DMS 273 treated with DMSO at 0.1 percent for 48 hours (cell line): ENCODE measurements around the gene FGGY.

Source experiments
- DNase-seq: peaks from one replicate; lab custom pipeline; 2025; lab: John Stamatoyannopoulos, UW

FGGY gene

DNA sequence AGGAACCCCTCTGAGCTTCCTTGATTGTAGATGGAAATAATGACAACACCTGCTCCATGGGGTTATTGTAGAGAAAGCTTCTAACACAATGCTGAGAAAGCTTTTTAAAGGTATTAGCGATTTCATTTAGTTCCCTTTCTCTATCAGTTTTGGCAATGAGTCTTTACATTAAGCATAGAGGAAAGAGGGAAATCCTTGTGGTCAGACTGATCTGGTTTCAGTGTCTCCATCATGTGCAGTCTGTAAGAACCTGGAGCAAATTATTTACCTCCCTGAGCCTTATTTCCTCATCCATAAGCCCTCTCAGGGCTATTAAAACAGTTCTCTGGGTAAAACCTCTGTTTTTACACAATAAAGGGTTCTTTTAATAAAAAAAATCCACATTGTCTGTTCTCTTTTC lies 87.5 kb downstream of the FGGY start:
- no peak for DNase-seq

DNA sequence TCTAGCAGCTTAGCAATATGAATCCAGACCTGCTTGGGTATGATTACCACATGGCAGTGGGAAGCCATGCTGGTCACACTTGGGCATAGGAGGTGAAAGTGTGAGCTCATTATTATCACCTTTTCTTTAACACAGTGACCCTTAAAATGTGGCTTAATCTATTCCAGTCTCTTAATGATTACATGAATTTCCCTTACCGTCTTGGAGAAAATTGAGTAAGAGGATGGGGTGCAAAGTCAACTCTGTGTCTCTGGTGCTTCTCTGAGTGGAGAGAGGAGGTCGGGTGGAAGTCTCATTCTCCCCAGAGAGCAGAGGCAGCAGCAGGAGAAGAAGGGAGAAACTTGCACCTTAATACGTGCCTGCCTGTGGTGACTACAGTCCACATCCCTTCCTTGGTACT lies 91.3 kb downstream of the FGGY start:
- DNase-seq, result no peak

- DNase-seq, result no peak
Measured at GRCh38 chr1:59389847-59390246, 93.0 kb downstream of the FGGY start.

DNA sequence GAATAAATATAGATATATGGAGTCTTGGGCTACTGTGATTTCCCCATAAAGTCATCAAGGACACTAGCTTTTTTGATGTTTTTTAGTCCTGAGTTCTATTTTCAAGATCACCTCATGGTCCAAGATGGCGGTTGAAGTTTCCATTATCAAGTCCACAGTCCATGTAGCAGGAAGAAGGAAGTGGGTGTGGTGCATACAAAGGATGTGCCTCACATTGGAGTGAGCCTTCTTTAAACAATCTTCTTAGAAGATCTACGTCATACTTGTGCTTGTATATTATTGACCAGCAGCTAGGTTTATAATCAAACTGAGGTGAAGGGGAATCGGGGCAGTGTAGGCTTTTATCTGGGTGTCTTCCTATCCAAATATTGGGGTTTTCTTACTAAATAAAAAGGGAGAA lies 93.4 kb downstream of the FGGY start:
- DNase-seq, result no peak

DNA sequence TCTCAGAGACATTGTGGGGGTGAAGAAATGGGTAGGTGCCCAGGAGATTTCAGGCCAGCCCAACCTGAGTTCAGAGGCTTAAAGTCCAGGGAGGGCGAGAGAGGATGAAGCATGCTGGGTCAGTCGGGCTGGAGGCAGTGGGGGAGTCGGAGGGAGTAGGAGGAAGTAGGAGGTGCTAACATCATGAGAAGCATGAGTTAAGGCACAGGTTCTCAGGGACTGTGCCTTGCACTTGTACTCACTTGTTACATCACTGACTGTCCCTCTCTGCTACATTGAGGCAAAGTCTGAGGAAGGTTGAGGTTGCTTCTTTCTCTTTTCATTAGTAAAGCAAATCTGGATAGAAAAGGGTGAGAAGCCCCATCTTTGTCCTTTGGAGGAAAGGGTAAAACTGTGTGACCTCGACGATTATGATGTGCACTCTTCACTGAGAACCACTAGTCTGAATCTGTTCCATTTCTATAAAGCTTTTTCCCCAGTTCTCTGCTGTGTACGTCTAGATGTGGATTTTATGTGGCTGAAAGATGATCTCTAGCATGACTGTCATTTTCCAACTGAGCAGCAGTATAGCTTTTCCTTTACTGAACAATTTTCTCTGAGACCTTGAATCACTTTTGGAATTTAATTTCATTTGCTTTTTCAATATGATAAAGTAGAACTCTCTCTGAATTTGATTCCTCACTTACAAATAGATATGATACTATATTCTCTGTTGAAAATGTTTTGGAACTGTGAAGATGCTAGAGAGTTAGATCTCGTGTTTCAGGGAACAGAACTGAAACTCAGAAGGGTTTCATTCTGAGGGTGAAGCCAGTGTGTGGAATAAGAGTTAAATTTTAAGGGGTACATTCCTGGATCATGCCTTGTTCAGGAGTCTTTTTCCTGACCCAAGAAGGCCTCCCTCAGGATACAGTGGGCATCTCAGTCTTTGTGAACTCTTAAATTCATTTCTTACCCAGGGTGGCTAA lies 94.6 kb downstream of the FGGY start:
- no peak for DNase-seq

- DNase-seq, result peak; percentile 95
Measured at GRCh38 chr1:59393211-59394180, 96.6 kb downstream of the FGGY start.

DNA sequence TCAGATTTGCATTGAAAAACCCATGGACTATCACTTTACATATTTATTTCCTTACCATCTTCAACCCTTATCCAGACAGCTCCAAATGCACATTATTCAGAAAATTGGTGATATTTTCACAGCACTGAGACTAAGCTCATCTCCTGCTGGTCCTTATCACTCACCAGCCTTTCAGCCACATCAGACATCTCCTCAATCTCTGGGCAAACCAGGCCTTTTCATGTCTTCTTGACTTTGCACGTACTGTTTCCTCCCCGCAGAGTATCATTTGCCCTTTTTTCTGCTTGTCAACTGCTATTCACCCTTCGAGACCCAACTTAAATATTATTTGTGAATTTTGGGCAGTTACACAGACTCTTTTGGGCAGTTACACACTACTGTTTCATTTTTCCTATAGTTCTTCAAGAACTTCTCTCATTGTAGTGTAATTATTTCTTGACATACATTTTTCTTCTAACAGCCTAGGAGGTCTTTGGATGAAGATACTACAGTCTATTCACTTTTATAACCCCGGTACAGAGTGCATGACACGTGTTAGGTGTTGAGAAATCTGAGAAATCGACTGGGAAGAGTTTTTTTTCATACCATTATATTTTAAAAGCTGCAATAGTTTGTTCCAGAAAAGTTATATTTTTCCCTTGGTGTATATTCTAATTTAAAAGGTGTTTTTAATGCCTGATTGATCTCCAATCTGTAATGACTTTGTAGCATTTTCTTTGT lies 98.0 kb downstream of the FGGY start:
- no peak for DNase-seq

GRCh38 chr1:59396387-59396786 lies 99.5 kb downstream of the FGGY start:
- no peak for DNase-seq

- DNase-seq, result no peak
Measured at GRCh38 chr1:59397139-59397858, 100.4 kb downstream of the FGGY start.

DNA sequence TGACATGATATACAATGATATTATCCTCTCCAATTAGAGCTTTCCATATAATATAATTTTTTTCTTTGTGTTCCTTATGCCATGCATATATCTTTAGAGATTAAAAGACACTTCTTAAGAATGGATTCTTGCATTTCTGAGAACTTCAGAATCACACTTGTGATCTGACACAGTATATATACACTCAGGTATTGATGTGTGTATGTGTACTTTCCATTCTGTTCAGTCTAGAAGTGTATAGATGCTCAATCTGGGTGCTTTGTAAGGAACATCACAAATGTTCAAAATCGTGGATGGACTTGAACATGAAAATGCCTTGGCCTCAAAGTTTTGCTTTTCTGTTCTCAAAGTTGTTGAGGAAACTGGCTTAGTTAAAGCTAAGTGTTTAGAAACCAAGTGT lies 102.7 kb downstream of the FGGY start:
- no peak for DNase-seq

- DNase-seq, result no peak
Measured at GRCh38 chr1:59401581-59401980, 104.7 kb downstream of the FGGY start.

- peak; percentile 44 for DNase-seq
Measured at GRCh38 chr1:59404796-59405195, 107.9 kb downstream of the FGGY start.

GRCh38 chr1:59406437-59407164 lies 109.7 kb downstream of the FGGY start:
- DNase-seq, result no peak

GRCh38 chr1:59408608-59409240 lies 111.8 kb downstream of the FGGY start:
- DNase-seq, result no peak

DNA sequence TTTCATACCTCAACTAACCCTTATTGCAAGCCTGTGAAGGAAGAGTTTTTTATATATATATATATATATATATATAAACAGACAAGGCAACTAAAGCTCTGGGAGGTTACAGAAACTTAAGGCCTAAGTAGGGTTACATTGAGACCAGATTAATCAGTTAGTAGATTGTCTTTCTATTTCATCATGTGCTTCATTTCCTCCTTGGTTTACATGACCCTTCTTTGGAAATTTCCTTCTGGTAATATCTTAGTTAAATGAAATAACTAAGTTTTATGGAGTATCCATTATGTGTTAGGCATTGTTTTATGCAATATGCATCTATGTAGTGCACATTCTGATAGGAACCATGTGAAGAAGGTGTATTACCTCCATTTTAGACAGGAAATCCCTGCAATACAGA lies 112.7 kb downstream of the FGGY start:
- DNase-seq, result no peak

GRCh38 chr1:59409986-59410385 lies 113.1 kb downstream of the FGGY start:
- no peak for DNase-seq

DNA sequence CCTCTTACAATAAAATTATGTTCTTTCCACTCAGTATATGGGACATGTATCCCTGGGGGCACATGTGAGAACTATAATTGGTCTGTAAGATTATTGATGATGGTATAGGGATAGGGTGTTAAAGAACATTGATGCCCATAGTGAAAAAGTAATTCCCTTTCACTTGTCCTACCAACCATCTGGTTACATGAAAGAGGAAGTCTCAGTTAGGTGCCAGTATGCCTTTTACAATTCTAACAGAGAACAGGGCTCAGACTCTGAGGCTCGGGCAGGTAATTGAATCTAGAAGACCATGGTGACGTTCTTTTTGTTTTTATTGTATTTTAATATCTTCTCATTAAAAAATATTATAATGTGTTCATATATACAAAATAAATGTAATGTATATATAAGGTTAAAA lies 113.6 kb downstream of the FGGY start:
- DNase-seq, result no peak

- no peak for DNase-seq
Measured at GRCh38 chr1:59411147-59411546, 114.3 kb downstream of the FGGY start.

DNA sequence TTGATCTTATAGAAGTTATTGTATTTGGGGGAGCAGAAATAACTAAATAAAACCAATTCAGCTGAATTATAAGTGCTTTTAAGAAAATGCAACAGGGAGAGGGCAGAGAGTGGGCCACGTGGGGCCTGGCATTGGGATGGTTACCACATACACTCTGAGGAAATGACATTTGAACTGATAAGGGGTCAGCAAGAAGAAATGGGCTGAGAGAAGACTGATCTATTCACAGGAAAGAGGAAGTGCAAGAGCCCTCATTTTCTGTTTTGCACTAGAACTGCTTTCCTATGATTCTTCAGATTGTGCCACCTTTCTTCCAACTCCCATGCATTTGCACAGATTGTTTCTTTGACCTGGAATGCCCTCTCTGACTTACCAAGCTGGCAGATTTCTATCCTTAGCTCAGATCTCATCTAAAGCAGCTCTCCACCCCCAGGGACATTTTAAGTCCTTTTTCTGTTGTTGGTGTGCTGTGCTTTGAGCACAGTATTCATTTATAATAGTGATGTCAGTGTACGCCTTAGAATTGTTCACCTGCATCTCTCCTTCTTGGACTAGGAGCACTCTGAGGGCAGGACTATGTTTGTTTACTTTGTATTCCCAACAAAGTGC lies 115.9 kb downstream of the FGGY start:
- peak; percentile 76 for DNase-seq

GRCh38 chr1:59413327-59413720 lies 116.4 kb downstream of the FGGY start:
- no peak for DNase-seq
